ENCODE data around the gene EFEMP2. TPM values are rescaled to one million over a fixed set of nuclear protein-coding genes. Genes with fewer than 3 reads are reported as not detected.

Gene EFEMP2
- polyA plus RNA-seq, 1 donor, result 37.7 TPM

GRCh38 chr11:65864706-65865471 lies 7.7 kb downstream of the EFEMP2 start:
- no peak overlapping the region for H3K27ac ChIP-seq (ENCODE audit: low read length)
- no CpG with 5 or more reads among the region's 18 CpGs for WGBS (ENCODE audit: insufficient coverage, low lambda C conversion rate)
- H3K4me3 ChIP-seq (ENCODE audit: low read length), result no peak overlapping the region
- peaks cover 14% of the 10 kb centered on the region for H3K4me1 ChIP-seq (ENCODE audit: control insufficient read depth, insufficient read depth, low read length)
- no peak for DNase-seq
- peaks cover 66% of the 10 kb centered on the region for H3K36me3 ChIP-seq (ENCODE audit: control insufficient read depth, insufficient read depth, low read length)
- H3K27me3 ChIP-seq (ENCODE audit: control insufficient read depth, insufficient read depth, low read length), result no peaks in the 10 kb centered on the region
- H3K9me3 ChIP-seq (ENCODE audit: control insufficient read depth, low read depth, low read length), result no peaks in the 10 kb centered on the region

- no peak for DNase-seq
- WGBS (ENCODE audit: insufficient coverage, low lambda C conversion rate), result no CpG with 5 or more reads among the region's 12 CpGs
- Histone ChIP-seq H3K27me3 (ENCODE audit: control insufficient read depth, insufficient read depth, low read length) (no peaks in the 10 kb centered on the region), H3K36me3 (ENCODE audit: control insufficient read depth, insufficient read depth, low read length) (peaks cover 66% of the 10 kb centered on the region), H3K27ac (ENCODE audit: low read length) (no peak overlapping the region), H3K4me3 (ENCODE audit: low read length) (no peak overlapping the region), H3K9me3 (ENCODE audit: control insufficient read depth, low read depth, low read length) (no peaks in the 10 kb centered on the region), H3K4me1 (ENCODE audit: control insufficient read depth, insufficient read depth, low read length) (peaks cover 18% of the 10 kb centered on the region)
Measured at GRCh38 chr11:65863889-65864705, 8.5 kb downstream of the EFEMP2 start.

- WGBS (ENCODE audit: insufficient coverage, low lambda C conversion rate), result no CpG with 5 or more reads among the region's 24 CpGs
- no peak overlapping the region for H3K27ac ChIP-seq (ENCODE audit: low read length)
Measured at GRCh38 chr11:65862941-65863888, 9.4 kb downstream of the EFEMP2 start.

GRCh38 chr11:65862191-65862735 lies 10.3 kb downstream of the EFEMP2 start:
- Histone ChIP-seq H3K36me3 (ENCODE audit: control insufficient read depth, insufficient read depth, low read length) (peaks cover 54% of the 10 kb centered on the region), H3K27me3 (ENCODE audit: control insufficient read depth, insufficient read depth, low read length) (no peaks in the 10 kb centered on the region), H3K4me3 (ENCODE audit: low read length) (no peak overlapping the region), H3K4me1 (ENCODE audit: control insufficient read depth, insufficient read depth, low read length) (peaks cover 24% of the 10 kb centered on the region), H3K9me3 (ENCODE audit: control insufficient read depth, low read depth, low read length) (no peaks in the 10 kb centered on the region), H3K27ac (ENCODE audit: low read length) (no peak overlapping the region)
- peak in 1 of 2 donors; percentile 2 for DNase-seq
- no CpG with 5 or more reads among the region's 5 CpGs for WGBS (ENCODE audit: insufficient coverage, low lambda C conversion rate)

More at GRCh38 chr11:65862941-65863888, 9.4 kb downstream of the EFEMP2 start:
- H3K36me3 ChIP-seq (ENCODE audit: control insufficient read depth, insufficient read depth, low read length), result peaks cover 62% of the 10 kb centered on the region
- H3K27me3 ChIP-seq (ENCODE audit: control insufficient read depth, insufficient read depth, low read length), result no peaks in the 10 kb centered on the region
- peaks cover 24% of the 10 kb centered on the region for H3K4me1 ChIP-seq (ENCODE audit: control insufficient read depth, insufficient read depth, low read length)
- H3K9me3 ChIP-seq (ENCODE audit: control insufficient read depth, low read depth, low read length), result no peaks in the 10 kb centered on the region
- DNase-seq, result no peak
- H3K4me3 ChIP-seq (ENCODE audit: low read length), result no peak overlapping the region

- Histone ChIP-seq H3K4me3 (ENCODE audit: low read length) (peak overlapping the region; percentile 86), H3K27me3 (ENCODE audit: control insufficient read depth, insufficient read depth, low read length) (no peaks in the 10 kb centered on the region), H3K9me3 (ENCODE audit: control insufficient read depth, low read depth, low read length) (no peaks in the 10 kb centered on the region), H3K27ac (ENCODE audit: low read length) (no peak overlapping the region), H3K4me1 (ENCODE audit: control insufficient read depth, insufficient read depth, low read length) (peaks cover 24% of the 10 kb centered on the region), H3K36me3 (ENCODE audit: control insufficient read depth, insufficient read depth, low read length) (peaks cover 48% of the 10 kb centered on the region)
- WGBS (ENCODE audit: insufficient coverage, low lambda C conversion rate), result no CpG with 5 or more reads among the region's 13 CpGs
- peak in 1 of 2 donors; percentile 1 for DNase-seq
Measured at GRCh38 chr11:65861533-65862183, 10.9 kb downstream of the EFEMP2 start.

- no CpG with 5 or more reads among the region's 14 CpGs for WGBS (ENCODE audit: insufficient coverage, low lambda C conversion rate)
- Histone ChIP-seq H3K9me3 (ENCODE audit: control insufficient read depth, low read depth, low read length) (no peaks in the 10 kb centered on the region), H3K4me3 (ENCODE audit: low read length) (peak overlapping the region; percentile 86), H3K36me3 (ENCODE audit: control insufficient read depth, insufficient read depth, low read length) (peaks cover 44% of the 10 kb centered on the region), H3K27ac (ENCODE audit: low read length) (peak overlapping the region; percentile 95), H3K27me3 (ENCODE audit: control insufficient read depth, insufficient read depth, low read length) (no peaks in the 10 kb centered on the region), H3K4me1 (ENCODE audit: control insufficient read depth, insufficient read depth, low read length) (peaks cover 27% of the 10 kb centered on the region)
- no peak for DNase-seq
Measured at GRCh38 chr11:65861165-65861505, 11.5 kb downstream of the EFEMP2 start.

- peaks cover 33% of the 10 kb centered on the region for H3K4me1 ChIP-seq (ENCODE audit: control insufficient read depth, insufficient read depth, low read length)
- no peaks in the 10 kb centered on the region for H3K9me3 ChIP-seq (ENCODE audit: control insufficient read depth, low read depth, low read length)
- peaks cover 44% of the 10 kb centered on the region for H3K36me3 ChIP-seq (ENCODE audit: control insufficient read depth, insufficient read depth, low read length)
- DNase-seq, result peak; percentile 96 to 99
- peak within 1 kb of the TSS; percentile 95 for H3K27ac ChIP-seq (ENCODE audit: low read length)
- no CpG with 5 or more reads among the region's 78 CpGs for WGBS (ENCODE audit: insufficient coverage, low lambda C conversion rate)
- no peaks in the 10 kb centered on the region for H3K27me3 ChIP-seq (ENCODE audit: control insufficient read depth, insufficient read depth, low read length)
- peak within 1 kb of the TSS; percentile 86 for H3K4me3 ChIP-seq (ENCODE audit: low read length)
Measured at GRCh38 chr11:65860278-65861164, 12.1 kb downstream of the EFEMP2 start, which contains the start of gene MUS81. TSS of gene MUS81 (plus strand) at chr11:65860433. CDS start at chr11:65860754, 321 bp downstream.

GRCh38 chr11:65859812-65860277 lies 12.8 kb downstream of the EFEMP2 start:
- Histone ChIP-seq H3K4me3 (ENCODE audit: low read length) (peak overlapping the region; percentile 86), H3K9me3 (ENCODE audit: control insufficient read depth, low read depth, low read length) (no peaks in the 10 kb centered on the region), H3K4me1 (ENCODE audit: control insufficient read depth, insufficient read depth, low read length) (peaks cover 40% of the 10 kb centered on the region), H3K27ac (ENCODE audit: low read length) (peak overlapping the region; percentile 95), H3K27me3 (ENCODE audit: control insufficient read depth, insufficient read depth, low read length) (no peaks in the 10 kb centered on the region), H3K36me3 (ENCODE audit: control insufficient read depth, insufficient read depth, low read length) (peaks cover 44% of the 10 kb centered on the region)
- no peak for DNase-seq
- no CpG with 5 or more reads among the region's 16 CpGs for WGBS (ENCODE audit: insufficient coverage, low lambda C conversion rate)

All from large intestine (tissue), 3 donors.